Panc1 (cell line): ENCODE results near the gene PAX5. TPM values are rescaled to one million over a fixed set of nuclear protein-coding genes. Genes with fewer than 3 reads are reported as not detected.

Experiments used
- ATAC-seq: fragments of 200-7000 bp; cut with Tn5 transposase; 2 replicates; pipeline ENCODE4 v1.9.1; 2020; ENCODE audit warnings: mild to moderate bottlenecking, moderate library complexity
- BruUV-seq: library from RNA; stranded (reverse); fragments of 400-500 nt; replicated peaks from 2 replicates; lab custom pipeline; 2021; lab: Mats Ljungman, UMichigan
- CTCF ChIA-PET: fragments of 300-600 bp; sonication (Branson Sonifier 250); formaldehyde crosslinking; loops from one replicate; lab custom pipeline; 2022; ENCODE audit warnings: antibody characterized with exemption; lab: Charles Lee
- POLR2A ChIA-PET: fragments of 300-600 bp; sonication (Branson Sonifier 250); formaldehyde crosslinking; loops from one replicate; lab custom pipeline; 2022; ENCODE audit warnings: antibody characterized with exemption; lab: Charles Lee
- DNase-seq: peaks from one replicate; pipeline ENCODE4 v3.0.0-alpha.2; 2010; ENCODE audit warnings: low read depth, low spot score
- H3K27ac ChIP-seq: 2 replicates; pipeline ENCODE4 v1.5.1; 2011; ENCODE audit warnings: mild to moderate bottlenecking, low read length, inconsistent platforms
- H3K27me3 ChIP-seq: fragments of 200-500 bp; sonication (Bioruptor generic); 2 replicates; pipeline ENCODE4 v1.6.0; 2014; ENCODE audit warnings: low read length, inconsistent platforms; ENCODE audit not compliant: control insufficient read depth, insufficient read depth
- H3K36me3 ChIP-seq: fragments of 200-500 bp; sonication (Bioruptor generic); 2 replicates; pipeline ENCODE4 v1.5.1; 2014; ENCODE audit warnings: inconsistent platforms, mild to moderate bottlenecking, low read length, moderate library complexity; ENCODE audit not compliant: control insufficient read depth, insufficient read depth
- H3K4me1 ChIP-seq: 2 replicates; pipeline ENCODE4 v1.5.1; 2011; ENCODE audit warnings: inconsistent platforms, mild to moderate bottlenecking, low read length, moderate library complexity; ENCODE audit not compliant: control insufficient read depth, insufficient read depth
- H3K4me3 ChIP-seq, 2 experiments: 2 replicates each; pipeline ENCODE4 v1.5.1; 2011 to 2012; ENCODE audit warnings: low read depth in 2 of 2, low read length in 2 of 2, mild to moderate bottlenecking in 2 of 2, inconsistent platforms in 1 of 2, moderate library complexity in 1 of 2
- H3K9me3 ChIP-seq: fragments of 200-500 bp; sonication (Bioruptor generic); 2 replicates; pipeline ENCODE4 v1.5.1; 2014; ENCODE audit warnings: low read depth, mild to moderate bottlenecking, inconsistent platforms, low read length, moderate library complexity; ENCODE audit not compliant: control insufficient read depth, insufficient read depth
- POLR2AphosphoS5 ChIP-seq: IDR thresholded peaks from 2 replicates; pipeline ENCODE4 v1.6.1; 2012; ENCODE audit warnings: mild to moderate bottlenecking, low read depth, low read length, moderate library complexity
- REST ChIP-seq, 2 experiments: IDR thresholded peaks; 2 replicates each; pipeline ENCODE4 v1.6.1; 2011 to 2012; ENCODE audit warnings: low read depth in 2 of 2, control low read depth in 1 of 2, low read length in 1 of 2, mild to moderate bottlenecking in 1 of 2, moderate library complexity in 1 of 2; ENCODE audit not compliant: insufficient read depth in 1 of 2
- SIN3A ChIP-seq: IDR thresholded peaks from 2 replicates; pipeline ENCODE4 v1.6.1; 2012; ENCODE audit warnings: low read depth, mild to moderate bottlenecking, low read length, moderate library complexity, borderline replicate concordance; ENCODE audit not compliant: insufficient read depth
- TCF7L2 ChIP-seq: IDR thresholded peaks from 2 replicates; pipeline ENCODE4 v1.6.1; 2011; ENCODE audit warnings: mild to moderate bottlenecking, low read depth, low read length, inconsistent platforms
- in situ Hi-C: cut with HindIII; loops from 2 replicates; pipeline ENCODE4 v1.10.0; 2016; ENCODE audit warnings: low sequenced_read_pairs, low pct_unique_long_range_greater_than_20kb
- intact Hi-C: fragments of 100-400 bp; cut with micrococcal nuclease; formaldehyde crosslinking; loops from one replicate; pipeline ENCODE4 v1.10.0; 2022; ENCODE audit not compliant: unreplicated experiment
- total RNA-seq: library from RNA; stranded (reverse); gene quantifications from one replicate; pipeline ENCODE4 v1.2.1, GENCODE V29; 2021; ENCODE audit not compliant: unreplicated experiment
- TF ChIP-seq, protein P1 (sequence below): fragments of 450-650 bp; IDR thresholded peaks from 2 replicates; pipeline ENCODE4 v1.5.1; 2017; ENCODE audit warnings: mild to moderate bottlenecking

PAX5 gene
- total RNA-seq, 1 experiment from 2014 or later, result 0.39 TPM

GRCh38 chr9:36932198-36932597, 101.9 kb downstream of the PAX5 start:
- H3K36me3 ChIP-seq, result no peaks in the 10 kb centered on the region
- no peak overlapping the region for H3K4me3 ChIP-seq
- no peaks in the 10 kb centered on the region for H3K27me3 ChIP-seq
- no peaks in the 10 kb centered on the region for H3K9me3 ChIP-seq
- BruUV-seq, result no TSS peak
- ATAC-seq (no peak), DNase-seq (no peak)
- intact Hi-C loops (no loop called here), in situ Hi-C loops (no loop called here)
- H3K4me1 ChIP-seq, result peaks cover 13% of the 10 kb centered on the region; the same call in 1 of the 2 replicates
- no peak overlapping the region for H3K27ac ChIP-seq
- CTCF ChIA-PET, result interaction anchor here (0.8 kb wide), 1 partner anchor 755 kb away, joined by 7 read pairs; no protein-coding TSS in a partner anchor
- POLR2A ChIA-PET, result no interaction called here
- TF ChIP-seq SIN3A (no peak), REST (IDR thresholded peaks at IDR 0.05; ENCODE audit: insufficient read depth in 1 of 2, low read depth in 2 of 2, low read length in 1 of 2) (no peak), TCF7L2 (no peak), POLR2AphosphoS5 (no peak)
- TF ChIP-seq, protein P1, sequence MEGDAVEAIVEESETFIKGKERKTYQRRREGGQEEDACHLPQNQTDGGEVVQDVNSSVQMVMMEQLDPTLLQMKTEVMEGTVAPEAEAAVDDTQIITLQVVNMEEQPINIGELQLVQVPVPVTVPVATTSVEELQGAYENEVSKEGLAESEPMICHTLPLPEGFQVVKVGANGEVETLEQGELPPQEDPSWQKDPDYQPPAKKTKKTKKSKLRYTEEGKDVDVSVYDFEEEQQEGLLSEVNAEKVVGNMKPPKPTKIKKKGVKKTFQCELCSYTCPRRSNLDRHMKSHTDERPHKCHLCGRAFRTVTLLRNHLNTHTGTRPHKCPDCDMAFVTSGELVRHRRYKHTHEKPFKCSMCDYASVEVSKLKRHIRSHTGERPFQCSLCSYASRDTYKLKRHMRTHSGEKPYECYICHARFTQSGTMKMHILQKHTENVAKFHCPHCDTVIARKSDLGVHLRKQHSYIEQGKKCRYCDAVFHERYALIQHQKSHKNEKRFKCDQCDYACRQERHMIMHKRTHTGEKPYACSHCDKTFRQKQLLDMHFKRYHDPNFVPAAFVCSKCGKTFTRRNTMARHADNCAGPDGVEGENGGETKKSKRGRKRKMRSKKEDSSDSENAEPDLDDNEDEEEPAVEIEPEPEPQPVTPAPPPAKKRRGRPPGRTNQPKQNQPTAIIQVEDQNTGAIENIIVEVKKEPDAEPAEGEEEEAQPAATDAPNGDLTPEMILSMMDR, result no peak

DNA sequence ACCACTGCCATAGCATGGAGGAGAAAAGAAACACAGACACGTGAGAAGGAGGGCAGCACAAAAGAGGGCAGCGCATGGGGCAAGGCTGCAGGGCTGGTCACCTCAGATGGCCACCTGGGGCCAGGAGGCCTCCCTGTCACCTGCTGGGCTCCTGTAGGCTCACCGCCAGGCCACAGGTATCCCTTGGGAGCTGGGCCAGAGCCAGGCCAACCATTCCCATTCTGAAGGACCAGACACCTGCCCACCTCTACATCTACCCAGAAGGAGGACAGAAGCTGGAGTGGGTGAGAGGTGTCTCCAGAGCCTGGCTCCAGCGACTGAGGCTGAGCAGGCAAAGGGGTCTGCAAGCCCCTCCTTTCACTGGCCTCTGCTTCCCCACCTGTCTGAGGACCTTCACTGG, 103.1 kb downstream of the PAX5 start:
- TF ChIP-seq REST (IDR thresholded peaks at IDR 0.05; ENCODE audit: insufficient read depth in 1 of 2, low read depth in 2 of 2, low read length in 1 of 2), result no peak
- no peak for TF ChIP-seq TCF7L2
- no peak for TF ChIP-seq POLR2AphosphoS5
- TF ChIP-seq, protein P1, result no peak
- TF ChIP-seq SIN3A, result no peak
- Histone ChIP-seq H3K27me3 (no peaks in the 10 kb centered on the region), H3K36me3 (no peaks in the 10 kb centered on the region), H3K4me1 (peaks cover 10% of the 10 kb centered on the region; the same call in 1 of the 2 replicates), H3K27ac (no peak overlapping the region), H3K9me3 (no peaks in the 10 kb centered on the region), H3K4me3 (no peak overlapping the region)
- intact Hi-C loops (no loop called here), in situ Hi-C loops (no loop called here)
- no peak for ATAC-seq
- ChIA-PET CTCF (interaction anchor here (0.7 kb wide), 1 partner anchor 406 kb away, joined by 7 read pairs; no protein-coding TSS in a partner anchor), POLR2A (interaction anchor here (0.7 kb wide), 1 partner anchor 46 kb away, joined by 8 read pairs; no protein-coding TSS in a partner anchor)
- no peak for DNase-seq
- BruUV-seq, result no TSS peak
